Right kidney (tissue), 1 donor: ENCODE data around the gene RCN2.

ENCODE experiments used
- DNase-seq: peaks from one replicate; pipeline ENCODE4 v3.0.0-alpha.2; 2016

The RCN2 gene

GRCh38 chr15:76994001-76994400, 62.5 kb downstream of the RCN2 start:
- no peak for DNase-seq

DNA sequence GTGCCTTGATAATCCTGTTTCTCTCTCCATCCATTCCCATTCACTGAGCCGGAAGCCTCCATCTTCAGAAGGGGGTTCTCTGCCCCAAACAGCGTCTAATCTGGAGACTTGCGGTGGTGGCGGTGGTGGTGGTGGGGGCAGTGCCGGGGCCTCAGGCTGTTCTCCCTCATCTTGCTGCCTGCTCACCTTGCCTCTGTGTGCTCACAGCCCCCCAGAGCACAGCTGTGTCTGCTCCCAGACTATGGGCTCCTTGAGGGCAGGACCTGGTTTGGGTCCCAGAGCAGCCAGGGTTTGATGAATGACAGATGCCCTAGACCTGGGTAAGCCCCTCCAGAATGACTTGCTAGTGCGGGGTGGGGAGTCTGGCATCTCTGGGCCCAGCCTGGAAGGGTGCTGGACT, 62.9 kb downstream of the RCN2 start:
- no peak for DNase-seq

DNA sequence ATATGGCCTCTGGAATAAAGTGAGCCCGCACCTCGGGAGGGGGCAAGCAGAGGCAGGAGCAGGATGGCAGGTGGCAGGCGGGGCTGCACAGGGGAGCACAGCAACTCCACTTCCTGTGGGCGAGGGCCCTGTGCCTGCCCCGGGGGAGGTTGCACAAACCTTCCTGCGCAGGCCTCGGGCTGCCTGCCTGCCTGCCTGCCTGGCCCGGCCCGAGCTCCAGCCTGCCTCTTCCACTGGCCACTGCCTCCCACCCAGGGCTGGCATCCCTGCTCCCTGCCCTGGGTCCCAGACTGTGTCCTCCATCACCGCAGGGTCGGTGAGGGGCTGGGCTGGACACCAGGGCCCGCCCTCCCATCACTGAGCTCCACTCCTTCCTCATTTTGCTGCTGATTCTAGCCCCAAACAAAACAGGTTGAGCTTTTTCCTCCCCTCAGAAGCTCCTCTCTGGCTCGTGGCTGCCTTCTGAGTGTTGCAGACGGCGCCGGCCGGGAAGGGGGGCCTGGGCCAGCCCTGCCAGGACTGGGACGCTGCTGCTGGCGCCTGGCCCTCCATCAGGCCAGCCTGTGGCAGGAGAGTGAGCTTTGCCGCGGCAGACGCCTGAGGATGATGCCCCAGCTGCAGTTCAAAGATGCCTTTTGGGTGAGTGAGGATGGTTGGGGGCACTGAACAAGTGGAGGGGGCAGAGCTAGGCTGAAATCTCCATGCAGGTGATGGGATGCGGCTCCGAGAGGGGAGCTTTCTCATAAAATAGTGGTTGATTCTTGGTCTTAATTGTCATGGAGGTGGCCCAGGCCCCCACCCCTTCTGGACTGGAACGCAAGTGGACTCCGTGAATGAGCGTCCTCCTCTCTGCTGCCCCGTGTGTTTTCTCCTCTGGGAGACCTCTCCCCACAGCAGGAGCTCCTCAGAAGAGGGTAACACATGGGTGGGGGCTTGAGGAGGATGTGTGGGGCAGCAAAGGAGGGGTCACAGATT, 63.7 kb downstream of the RCN2 start, which contains the start of gene PSTPIP1:
TSS of gene PSTPIP1 (plus strand) at position 156 of the 975 bp plus-strand sequence. CDS start at position 604, 448 bp downstream.
- DNase-seq = no peak

- no peak for DNase-seq
Measured at GRCh38 chr15:76996076-76996525, 64.6 kb downstream of the RCN2 start.

DNA sequence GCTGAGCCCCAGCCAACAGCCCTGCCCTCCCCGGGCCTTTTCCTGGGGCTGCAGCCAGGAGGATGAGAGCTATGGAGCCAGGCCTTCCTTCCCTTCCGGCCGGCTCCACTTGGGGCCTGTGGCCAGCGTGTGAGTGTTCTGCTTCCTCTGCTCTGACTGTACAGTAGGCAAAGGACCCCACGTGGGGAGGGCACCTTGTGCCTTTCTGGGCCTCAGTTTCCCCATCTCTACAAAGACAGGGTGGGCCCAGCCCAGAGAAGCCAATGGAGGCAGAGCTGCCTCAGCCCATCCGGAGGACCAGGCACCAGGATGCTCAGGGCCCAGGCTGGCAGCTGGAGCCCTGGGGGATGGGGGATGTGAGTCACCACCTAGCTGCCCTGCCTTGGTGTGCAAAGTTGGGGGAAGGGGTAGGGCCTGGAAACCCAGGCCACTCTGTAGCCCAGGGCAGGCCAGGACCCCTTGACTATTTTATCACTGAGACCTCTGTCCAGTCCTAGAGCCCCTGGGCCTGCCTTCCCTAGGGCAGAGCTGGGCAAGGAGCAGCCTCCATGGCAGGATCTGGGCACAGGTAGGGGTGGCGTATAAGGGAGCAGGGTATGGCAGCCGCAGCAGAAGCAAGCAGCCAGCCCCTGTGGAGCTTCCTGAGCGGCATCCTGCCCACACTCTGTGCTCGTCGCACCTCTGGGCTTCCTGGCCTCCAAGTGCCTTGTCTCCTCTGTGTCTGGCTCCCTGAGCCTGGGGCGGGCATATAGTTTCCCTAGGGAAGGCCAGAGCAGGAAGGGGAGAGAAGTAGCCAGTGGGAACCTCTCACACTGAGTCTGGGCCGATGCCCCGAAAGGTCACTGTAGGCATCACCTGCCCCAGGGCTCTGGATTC, 65.2 kb downstream of the RCN2 start:
- no peak for DNase-seq

DNA sequence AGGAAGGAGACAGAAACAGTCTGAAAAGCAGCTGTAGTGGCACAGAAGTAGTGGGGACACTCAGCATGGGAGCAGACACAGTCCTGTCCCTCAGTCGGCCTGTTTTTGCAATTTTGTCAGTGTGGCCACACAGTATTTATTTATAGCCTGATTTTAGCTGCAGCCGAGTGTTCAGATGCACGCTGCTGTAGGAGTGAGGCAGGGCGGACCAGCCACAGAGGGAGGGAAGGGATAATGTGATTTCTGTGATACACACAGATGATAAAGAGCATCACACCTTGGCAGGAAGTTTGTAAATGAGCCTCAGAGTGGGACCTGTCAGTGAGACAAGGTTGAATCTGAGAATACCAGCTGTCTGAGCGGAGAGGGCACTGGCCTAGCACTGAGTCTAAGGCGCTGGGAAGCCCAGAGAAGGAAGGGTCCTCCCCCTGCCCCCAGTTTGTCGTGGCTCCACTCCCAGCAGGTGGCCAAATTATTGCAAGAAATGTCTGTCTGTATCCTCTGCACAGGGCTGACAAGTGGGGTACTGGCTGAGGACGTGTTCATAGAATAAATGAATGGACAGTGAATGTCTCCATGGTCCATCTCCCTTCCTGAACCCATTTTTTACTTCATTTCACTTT, 67.2 kb downstream of the RCN2 start:
- DNase-seq = no peak

- DNase-seq = no peak
Measured at GRCh38 chr15:76999996-77000395, 68.4 kb downstream of the RCN2 start.

DNA sequence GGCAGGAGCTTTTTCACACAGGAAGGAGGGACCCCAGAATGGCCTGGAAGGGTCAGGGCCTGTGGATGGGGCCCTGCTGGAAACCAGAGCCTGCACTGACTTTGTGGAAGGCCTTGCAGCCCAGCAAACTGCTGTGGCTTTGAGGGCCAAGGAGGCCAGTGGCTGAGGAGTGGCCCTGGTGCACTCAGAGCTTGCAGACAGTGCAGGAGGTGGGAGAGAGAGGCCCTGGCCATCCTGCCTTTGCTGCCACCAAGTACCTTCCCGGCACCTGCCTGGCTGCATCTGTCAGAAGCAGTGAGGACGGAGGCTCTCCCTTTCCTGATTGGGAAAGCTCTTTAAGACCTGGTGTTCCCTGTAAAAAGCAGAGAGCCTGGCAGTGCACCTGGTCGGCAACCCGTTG, 69.8 kb downstream of the RCN2 start:
- DNase-seq = no peak

- DNase-seq = no peak
Measured at GRCh38 chr15:77001966-77002365, 70.4 kb downstream of the RCN2 start.

- DNase-seq = no peak
Measured at GRCh38 chr15:77002436-77002835, 70.9 kb downstream of the RCN2 start.

- DNase-seq = no peak
Measured at GRCh38 chr15:77002954-77003912, 71.7 kb downstream of the RCN2 start.
